HG02970 (cell line): ENCODE data around the gene IRF4.

Source experiments
- ATAC-seq: cut with Tn5 transposase; IDR thresholded peaks from one replicate; pipeline ENCODE4 v1.9.1; 2021; ENCODE audit warnings: mild to moderate bottlenecking, moderate library complexity, moderate number of reproducible peaks; ENCODE audit not compliant: unreplicated experiment, low FRiP score

Gene IRF4

GRCh38 chr6:352896-353470 is 38.6 kb upstream of the IRF4 start:
- no peak for ATAC-seq

- no peak for ATAC-seq
Observed at GRCh38 chr6:353642-354614, 37.6 kb upstream of the IRF4 start.

- no peak for ATAC-seq
Observed at GRCh38 chr6:354631-355280, 36.8 kb upstream of the IRF4 start.

GRCh38 chr6:355373-356208 is 36.0 kb upstream of the IRF4 start:
- no peak for ATAC-seq

GRCh38 chr6:356828-357251 is 34.7 kb upstream of the IRF4 start:
- no peak for ATAC-seq

GRCh38 chr6:357261-357790 is 34.2 kb upstream of the IRF4 start:
- no peak for ATAC-seq

GRCh38 chr6:357791-358341 is 33.7 kb upstream of the IRF4 start:
- no peak for ATAC-seq

GRCh38 chr6:358432-358831 is 33.1 kb upstream of the IRF4 start:
- no peak for ATAC-seq

- ATAC-seq: no peak
Observed at GRCh38 chr6:358847-359246, 32.7 kb upstream of the IRF4 start.

- ATAC-seq: no peak
Observed at GRCh38 chr6:359261-360035, 32.1 kb upstream of the IRF4 start.

- no peak for ATAC-seq
Observed at GRCh38 chr6:360349-360748, 31.2 kb upstream of the IRF4 start.

- no peak for ATAC-seq
Observed at GRCh38 chr6:360764-361373, 30.7 kb upstream of the IRF4 start.

- ATAC-seq: no peak
Observed at GRCh38 chr6:361411-362132, 30.0 kb upstream of the IRF4 start.

GRCh38 chr6:362231-362923 is 29.2 kb upstream of the IRF4 start:
- ATAC-seq: no peak

GRCh38 chr6:362924-363249 is 28.7 kb upstream of the IRF4 start:
- ATAC-seq: no peak

- no peak for ATAC-seq
Observed at GRCh38 chr6:363291-363690, 28.3 kb upstream of the IRF4 start.

- no peak for ATAC-seq
Observed at GRCh38 chr6:363909-364308, 27.6 kb upstream of the IRF4 start.
